Chondrocyte (in vitro differentiated cells): Measurements from ENCODE around the gene PLXDC2. TPM values are rescaled to one million over a fixed set of nuclear protein-coding genes. Genes with fewer than 3 reads are reported as not detected.
A peak's percentile ranks its signal among the peaks of the same experiment; 100 is the strongest.

Experiments
- DNase-seq: peaks from one replicate; pipeline ENCODE4 v3.0.0; 2021; ENCODE audit warnings: mixed read lengths, low spot score
- H3K27ac Mint-ChIP-seq: one replicate; pipeline ENCODE4 v1.8.0; 2021; ENCODE audit warnings: mild to moderate bottlenecking, moderate library complexity, mixed read lengths; ENCODE audit not compliant: unreplicated experiment
- H3K27me3 Mint-ChIP-seq: 2 replicates; pipeline ENCODE4 v1.8.0; 2021; ENCODE audit warnings: low read depth, mixed read lengths
- H3K36me3 Mint-ChIP-seq: 2 replicates; pipeline ENCODE4 v1.8.0; 2021; ENCODE audit warnings: low read depth, mixed read lengths
- H3K4me1 Mint-ChIP-seq: 2 replicates; pipeline ENCODE4 v1.8.0; 2021; ENCODE audit warnings: low read depth, mild to moderate bottlenecking, mixed read lengths
- H3K4me3 Mint-ChIP-seq: one replicate; pipeline ENCODE4 v1.8.0; 2021; ENCODE audit warnings: mild to moderate bottlenecking, moderate library complexity, mixed read lengths; ENCODE audit not compliant: unreplicated experiment
- H3K9me3 Mint-ChIP-seq: 2 replicates; pipeline ENCODE4 v1.8.0; 2021; ENCODE audit warnings: low read depth, mixed read lengths
- total RNA-seq: library from RNA; stranded (reverse); gene quantifications from 3 replicates; pipeline ENCODE4 v1.2.1, GENCODE V29; 2021
- TF ChIP-seq, protein P1 (sequence below): fragments of 200-600 bp; sonication (generic); IDR thresholded peaks from 2 replicates; pipeline ENCODE4 v1.5.0; 2021; ENCODE audit warnings: antibody characterized with exemption, mild to moderate bottlenecking, moderate library complexity

Gene PLXDC2
- total RNA-seq, 1 donor from 2014 or later = 88.5 TPM

DNA sequence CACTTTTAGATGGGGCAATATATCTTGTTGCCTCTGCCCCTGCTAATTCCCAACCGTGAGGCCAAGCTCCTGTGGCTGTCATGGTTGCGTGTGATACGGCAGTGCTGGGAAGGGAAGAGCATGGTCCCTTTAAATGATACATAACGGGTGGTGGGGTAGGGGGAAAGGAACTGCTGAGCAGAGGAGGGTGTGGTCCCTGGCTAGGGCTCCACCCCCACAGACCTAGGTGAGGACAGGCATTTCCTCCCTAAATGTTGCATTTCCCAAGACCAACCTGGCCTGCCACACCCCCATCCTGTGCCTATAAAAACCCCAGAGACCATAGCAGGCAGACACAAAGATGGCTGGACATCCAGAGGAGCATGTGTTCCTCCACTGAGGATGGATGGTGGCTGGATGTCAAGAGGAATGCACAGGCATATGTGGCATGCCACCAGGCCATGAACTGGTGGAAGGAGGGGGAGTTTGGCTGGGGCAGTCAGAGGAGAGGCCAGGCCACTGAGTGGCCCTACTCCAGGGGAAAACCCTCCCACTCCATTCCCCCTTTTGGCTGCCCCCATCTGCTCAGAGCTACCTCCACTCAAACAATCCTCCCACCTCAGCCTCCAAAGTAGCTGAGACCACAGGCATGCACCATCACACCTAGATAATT, 104.0 kb downstream of the PLXDC2 start:
- TF ChIP-seq, protein P1, sequence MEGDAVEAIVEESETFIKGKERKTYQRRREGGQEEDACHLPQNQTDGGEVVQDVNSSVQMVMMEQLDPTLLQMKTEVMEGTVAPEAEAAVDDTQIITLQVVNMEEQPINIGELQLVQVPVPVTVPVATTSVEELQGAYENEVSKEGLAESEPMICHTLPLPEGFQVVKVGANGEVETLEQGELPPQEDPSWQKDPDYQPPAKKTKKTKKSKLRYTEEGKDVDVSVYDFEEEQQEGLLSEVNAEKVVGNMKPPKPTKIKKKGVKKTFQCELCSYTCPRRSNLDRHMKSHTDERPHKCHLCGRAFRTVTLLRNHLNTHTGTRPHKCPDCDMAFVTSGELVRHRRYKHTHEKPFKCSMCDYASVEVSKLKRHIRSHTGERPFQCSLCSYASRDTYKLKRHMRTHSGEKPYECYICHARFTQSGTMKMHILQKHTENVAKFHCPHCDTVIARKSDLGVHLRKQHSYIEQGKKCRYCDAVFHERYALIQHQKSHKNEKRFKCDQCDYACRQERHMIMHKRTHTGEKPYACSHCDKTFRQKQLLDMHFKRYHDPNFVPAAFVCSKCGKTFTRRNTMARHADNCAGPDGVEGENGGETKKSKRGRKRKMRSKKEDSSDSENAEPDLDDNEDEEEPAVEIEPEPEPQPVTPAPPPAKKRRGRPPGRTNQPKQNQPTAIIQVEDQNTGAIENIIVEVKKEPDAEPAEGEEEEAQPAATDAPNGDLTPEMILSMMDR = no peak
- Mint-ChIP-seq H3K4me3 (no peak overlapping the region), H3K4me1 (peaks cover 83% of the 10 kb centered on the region), H3K27ac (peak overlapping the region; percentile 76), H3K36me3 (peaks cover 1% of the 10 kb centered on the region), H3K9me3 (peaks cover 5% of the 10 kb centered on the region), H3K27me3 (no peaks in the 10 kb centered on the region)
- DNase-seq = no peak

DNA sequence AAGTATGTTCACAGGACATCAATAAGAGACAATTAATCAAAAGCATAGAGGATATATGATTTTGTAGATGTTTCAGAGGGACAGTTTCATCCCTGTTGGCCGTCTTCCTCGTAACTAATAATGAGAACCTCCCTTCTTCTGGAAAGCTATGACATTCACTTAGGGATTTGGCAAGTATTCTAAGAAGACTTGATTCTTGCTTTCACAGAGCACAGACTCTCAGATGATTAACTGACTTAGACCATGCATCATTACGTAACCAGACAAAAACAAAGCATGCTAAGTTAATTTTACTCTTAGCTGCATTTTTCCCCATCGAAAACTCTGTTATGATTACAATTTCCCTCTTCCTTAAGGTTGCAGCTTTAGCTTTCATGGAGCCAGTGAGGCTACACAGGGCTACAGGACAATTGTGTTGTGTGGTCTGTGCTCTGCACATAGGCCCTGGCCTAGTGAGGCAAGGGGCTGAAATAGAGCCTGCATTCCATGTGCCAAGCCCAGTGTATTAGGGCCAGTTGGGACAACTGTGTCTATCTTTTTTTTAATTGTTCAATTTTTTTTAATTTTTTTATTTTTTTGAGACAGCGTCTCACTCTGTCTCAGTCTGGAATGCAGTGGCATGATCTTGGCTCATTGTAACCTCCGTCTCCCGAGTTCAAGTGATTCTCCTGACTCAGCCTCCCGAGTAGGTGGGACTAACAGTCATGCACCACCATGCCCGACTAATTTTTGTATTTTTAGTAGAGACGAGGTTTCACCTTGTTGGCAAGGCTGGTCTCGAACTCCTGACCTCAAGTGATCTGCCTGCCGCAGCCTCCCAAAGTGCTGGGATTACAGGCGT, 105.3 kb downstream of the PLXDC2 start:
- H3K27me3 Mint-ChIP-seq = no peaks in the 10 kb centered on the region
- H3K9me3 Mint-ChIP-seq = no peaks in the 10 kb centered on the region
- H3K4me3 Mint-ChIP-seq = peak overlapping the region; percentile 33
- H3K36me3 Mint-ChIP-seq = no peaks in the 10 kb centered on the region
- H3K27ac Mint-ChIP-seq = peak overlapping the region; percentile 98
- TF ChIP-seq, protein P1 = no peak
- peaks cover 93% of the 10 kb centered on the region for H3K4me1 Mint-ChIP-seq
- no peak for DNase-seq

DNA sequence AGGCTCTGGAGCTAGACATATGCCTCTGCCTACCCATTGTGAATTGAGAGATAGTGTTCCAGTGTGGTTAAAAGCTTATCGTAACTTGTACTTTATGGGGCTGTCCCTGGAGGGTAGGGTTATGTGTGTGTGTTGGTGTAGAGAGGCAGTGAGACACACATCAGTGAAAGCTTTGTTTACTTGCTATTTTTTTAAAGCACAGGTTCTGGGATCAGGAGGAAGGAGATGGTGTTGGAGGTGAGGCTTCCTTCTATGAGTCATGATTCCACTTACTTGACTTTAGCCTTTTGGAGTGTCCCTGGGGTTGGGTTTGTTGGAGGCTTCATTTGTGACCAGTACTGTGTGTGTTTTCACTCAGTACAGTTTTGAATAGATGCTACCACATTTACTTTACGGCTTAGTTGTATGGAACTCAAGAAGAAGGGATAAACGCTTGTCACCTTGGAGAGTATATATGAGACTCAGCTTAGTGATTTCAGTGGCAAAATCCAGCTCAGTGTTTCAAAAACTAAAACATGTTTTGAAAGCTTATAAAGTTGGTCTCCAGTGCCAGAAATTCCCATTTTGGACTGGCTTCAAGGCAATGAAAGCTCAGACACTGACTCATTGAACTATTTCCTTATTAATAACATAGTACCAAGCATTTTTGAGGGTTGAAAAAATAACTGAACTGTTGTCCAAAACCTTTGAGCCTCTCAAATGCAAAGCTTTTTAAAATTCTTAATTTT, 106.2 kb downstream of the PLXDC2 start:
- Mint-ChIP-seq H3K27ac (peak overlapping the region; percentile 98), H3K9me3 (no peaks in the 10 kb centered on the region), H3K36me3 (no peaks in the 10 kb centered on the region), H3K4me3 (peak overlapping the region; percentile 33), H3K4me1 (peaks cover 91% of the 10 kb centered on the region), H3K27me3 (no peaks in the 10 kb centered on the region)
- TF ChIP-seq, protein P1 = no peak
- no peak for DNase-seq

DNA sequence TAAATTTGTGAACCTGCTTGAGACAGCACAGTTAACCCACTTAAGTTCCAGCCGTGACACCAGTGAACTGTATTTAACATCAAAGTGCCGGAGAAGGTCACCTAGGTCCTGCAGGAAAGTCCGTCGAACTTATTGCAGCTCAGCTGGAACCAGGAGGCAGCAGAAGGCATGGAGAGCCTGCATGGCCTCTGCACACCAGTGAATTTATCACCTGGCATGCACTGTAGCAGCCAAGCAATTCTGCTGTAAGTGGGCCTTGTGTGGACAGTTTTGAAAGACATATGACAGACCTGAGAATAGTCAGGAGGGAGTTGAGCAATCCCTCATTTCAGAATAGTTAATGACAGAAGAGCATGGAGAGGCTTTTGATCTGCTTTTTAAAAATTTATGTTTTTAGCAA, 108.8 kb downstream of the PLXDC2 start:
- Mint-ChIP-seq H3K9me3 (no peaks in the 10 kb centered on the region), H3K27me3 (no peaks in the 10 kb centered on the region), H3K27ac (peak overlapping the region; percentile 42), H3K4me1 (peaks cover 77% of the 10 kb centered on the region), H3K4me3 (no peak overlapping the region), H3K36me3 (no peaks in the 10 kb centered on the region)
- no peak for DNase-seq
- TF ChIP-seq, protein P1 = no peak

DNA sequence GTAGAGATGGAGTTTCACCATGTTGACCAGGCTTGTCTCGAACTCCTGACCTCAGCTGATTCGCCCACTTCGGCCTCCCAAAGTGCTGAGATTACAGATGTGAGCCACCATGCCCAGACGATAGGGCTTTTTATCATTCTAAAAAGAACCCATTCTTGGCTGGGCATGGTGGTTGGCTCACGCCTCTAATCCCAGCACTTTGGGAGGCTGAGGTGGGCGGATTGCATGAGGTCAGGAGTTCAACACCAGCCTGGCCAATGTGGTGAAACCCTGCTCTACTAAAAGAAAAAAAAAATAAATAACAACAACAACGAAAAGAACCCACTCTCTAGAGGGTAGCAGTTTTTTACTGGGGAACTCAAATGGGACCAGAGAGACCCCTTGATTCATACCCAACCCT, 112.7 kb downstream of the PLXDC2 start:
- no peaks in the 10 kb centered on the region for H3K9me3 Mint-ChIP-seq
- H3K4me1 Mint-ChIP-seq = peaks cover 68% of the 10 kb centered on the region
- DNase-seq = no peak
- no peak overlapping the region for H3K4me3 Mint-ChIP-seq
- TF ChIP-seq, protein P1 = no peak
- no peaks in the 10 kb centered on the region for H3K27me3 Mint-ChIP-seq
- H3K27ac Mint-ChIP-seq = peak overlapping the region; percentile 92
- no peaks in the 10 kb centered on the region for H3K36me3 Mint-ChIP-seq
